Hematopoietic multipotent progenitor cell treated with erythropoietin and hydrocortisone succinate and interleukin-3 and kit ligand, for 4 days (in vitro differentiated cells): ENCODE results near the gene PPRC1.
A peak's percentile ranks its signal among the peaks of the same experiment; 100 is the strongest.

Experiments
- DNase-seq: peaks from one replicate; pipeline ENCODE4 v3.0.0-alpha.2; 2015

Gene PPRC1

DNA sequence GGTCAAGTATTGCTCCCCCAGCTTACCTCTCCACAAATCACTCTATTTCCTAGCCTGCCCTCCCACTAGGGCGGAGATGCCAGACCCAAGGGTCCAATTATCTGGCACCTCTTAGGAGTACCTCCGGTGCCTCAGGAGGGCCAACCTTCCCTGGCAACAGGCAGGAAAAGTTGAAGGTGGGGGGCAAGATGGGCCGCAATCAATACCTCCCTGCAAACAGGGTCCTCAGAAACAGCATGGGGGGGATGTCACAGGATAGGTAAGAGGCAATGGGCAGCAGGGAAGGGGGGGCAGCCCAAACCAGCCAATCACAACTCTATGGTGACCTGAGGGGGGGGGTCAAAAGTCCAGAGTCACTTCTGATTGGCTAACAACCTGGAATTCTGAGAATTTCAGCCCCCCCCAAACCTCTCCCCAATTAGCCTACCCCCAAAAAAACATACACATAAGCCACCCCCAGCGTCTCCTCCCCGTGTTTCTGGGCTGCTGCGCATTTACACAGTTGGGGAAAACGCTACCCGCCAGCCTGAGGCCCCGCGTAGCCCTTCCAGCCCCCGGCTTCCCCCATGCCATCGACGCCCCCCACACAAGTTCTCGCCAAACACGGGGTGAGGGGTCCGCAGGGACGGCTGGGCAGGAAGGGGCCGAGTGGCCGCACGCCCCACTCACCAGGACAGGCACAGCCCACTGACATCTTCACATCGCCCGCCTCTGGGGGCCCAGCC lies 13.3 kb upstream of the PPRC1 start:
- peak; percentile 95 for DNase-seq

GRCh38 chr10:102120142-102120990 lies 12.5 kb upstream of the PPRC1 start, which contains the start of gene LDB1:
TSS of gene LDB1 (minus strand) at chr10:102120368. CDS start at chr10:102120110, 258 bp downstream.
- peak; percentile 95 for DNase-seq

DNA sequence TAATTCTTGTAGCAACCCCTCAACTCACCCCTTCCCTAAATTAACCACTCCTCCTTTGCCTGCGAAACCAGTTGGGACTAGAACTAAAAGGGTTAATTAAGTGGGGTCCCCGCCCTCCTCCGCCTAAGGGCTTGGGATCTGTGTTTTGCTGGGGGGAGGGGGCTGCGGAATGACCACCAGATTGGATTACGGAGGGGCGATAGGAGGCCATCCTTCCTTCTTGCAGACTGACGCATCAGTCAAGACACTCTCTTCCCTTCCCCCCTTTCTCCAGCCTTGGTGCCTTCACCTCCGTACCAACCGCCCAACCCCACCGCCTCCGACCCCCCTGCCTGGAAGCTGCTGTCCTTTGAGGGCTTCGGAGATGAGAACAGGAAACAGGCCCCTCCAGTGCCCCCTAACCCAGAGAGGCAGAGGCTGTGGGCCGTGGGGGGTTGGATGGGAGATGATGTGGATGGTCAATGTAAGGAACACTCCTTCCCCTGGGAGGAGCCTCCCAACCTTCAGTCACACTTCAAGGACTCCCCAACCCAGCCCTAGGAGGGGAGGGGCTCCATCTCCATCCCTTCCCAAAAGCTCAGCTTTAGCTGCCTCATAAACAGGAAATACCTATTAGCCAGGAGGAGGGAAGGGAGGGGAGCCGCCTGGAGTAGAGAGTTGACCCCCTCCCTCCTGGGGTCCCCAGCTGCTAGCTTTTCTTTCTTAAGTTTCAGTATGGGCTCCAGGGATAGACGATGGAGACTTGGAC lies 11.7 kb upstream of the PPRC1 start:
- DNase-seq: peak; percentile 75

GRCh38 chr10:102121739-102122372 lies 11.0 kb upstream of the PPRC1 start:
- DNase-seq: peak; percentile 29

GRCh38 chr10:102122450-102122849 lies 10.4 kb upstream of the PPRC1 start:
- no peak for DNase-seq

DNA sequence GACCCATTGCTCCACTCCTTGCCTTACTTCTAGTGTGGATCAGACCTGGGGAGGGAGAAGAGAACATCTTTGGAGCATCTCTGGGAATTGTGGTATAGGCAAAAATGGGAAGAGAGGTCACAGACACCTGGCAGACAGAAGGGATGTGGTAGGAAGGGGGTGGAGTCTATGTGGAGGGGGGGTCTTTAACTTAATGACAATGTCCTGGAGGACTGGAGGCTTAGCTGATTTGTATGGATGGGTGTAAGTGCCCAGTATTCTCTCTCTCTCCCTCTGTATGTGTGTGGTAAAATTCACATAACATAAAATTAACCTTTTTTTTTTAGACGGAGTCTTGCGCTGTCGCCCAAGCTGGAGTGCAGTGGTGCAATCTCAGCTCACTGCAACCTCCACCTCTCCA lies 9.6 kb upstream of the PPRC1 start:
- no peak for DNase-seq

- no peak for DNase-seq
Observed at GRCh38 chr10:102131286-102132170, 1.3 kb upstream of the PPRC1 start.

DNA sequence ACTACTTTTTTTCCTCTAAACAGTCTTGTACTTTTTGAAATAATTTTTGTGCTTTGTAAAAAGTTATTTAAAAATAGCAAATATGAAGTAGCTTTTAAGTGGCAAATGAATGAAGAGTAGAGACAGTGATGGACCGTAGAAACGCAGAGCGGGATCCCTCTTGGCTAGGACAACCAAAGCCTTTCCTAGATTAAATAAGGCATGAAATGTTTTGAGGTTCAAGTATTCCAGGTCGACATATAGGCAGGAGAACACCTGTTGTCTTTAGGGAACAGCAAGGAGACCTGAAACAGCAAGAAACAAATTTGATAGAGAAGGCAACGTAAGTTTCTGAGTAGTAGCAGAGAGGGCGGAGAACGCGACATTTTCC lies 662 bp upstream of the PPRC1 start:
- no peak for DNase-seq

- DNase-seq: peak; percentile 92
Observed at GRCh38 chr10:102133373-102134195, 744 bp downstream of the PPRC1 start.

GRCh38 chr10:102134416-102134815 lies 1.6 kb downstream of the PPRC1 start:
- no peak for DNase-seq

DNA sequence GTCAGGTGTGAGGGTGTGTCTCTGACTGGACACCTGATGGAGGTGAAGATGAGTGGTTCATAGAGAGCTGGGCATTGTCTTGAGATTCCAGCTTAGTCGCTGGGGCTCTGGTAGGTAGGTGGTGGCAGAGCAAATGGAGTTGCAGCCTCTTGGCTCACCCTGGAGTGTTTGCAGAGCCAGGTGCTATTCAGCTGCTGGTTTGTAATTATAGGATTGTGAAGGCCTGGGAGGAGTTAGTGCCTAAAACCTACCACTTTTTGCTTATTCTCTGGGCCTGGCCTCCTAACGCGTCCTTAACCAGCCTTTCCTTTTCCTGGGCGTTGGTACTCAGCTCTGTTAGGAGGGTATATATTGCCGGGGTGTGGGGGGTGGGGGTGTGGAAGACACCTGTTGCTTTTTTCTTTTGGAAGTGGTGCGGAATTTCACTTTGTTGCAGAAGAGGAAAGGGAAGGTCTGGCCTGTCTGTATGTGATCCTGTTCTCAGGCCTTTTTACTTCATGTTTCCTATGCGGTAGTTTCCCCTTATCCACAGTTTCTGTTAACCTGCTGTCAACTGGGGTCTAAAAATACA lies 3.2 kb downstream of the PPRC1 start:
- DNase-seq: no peak

DNA sequence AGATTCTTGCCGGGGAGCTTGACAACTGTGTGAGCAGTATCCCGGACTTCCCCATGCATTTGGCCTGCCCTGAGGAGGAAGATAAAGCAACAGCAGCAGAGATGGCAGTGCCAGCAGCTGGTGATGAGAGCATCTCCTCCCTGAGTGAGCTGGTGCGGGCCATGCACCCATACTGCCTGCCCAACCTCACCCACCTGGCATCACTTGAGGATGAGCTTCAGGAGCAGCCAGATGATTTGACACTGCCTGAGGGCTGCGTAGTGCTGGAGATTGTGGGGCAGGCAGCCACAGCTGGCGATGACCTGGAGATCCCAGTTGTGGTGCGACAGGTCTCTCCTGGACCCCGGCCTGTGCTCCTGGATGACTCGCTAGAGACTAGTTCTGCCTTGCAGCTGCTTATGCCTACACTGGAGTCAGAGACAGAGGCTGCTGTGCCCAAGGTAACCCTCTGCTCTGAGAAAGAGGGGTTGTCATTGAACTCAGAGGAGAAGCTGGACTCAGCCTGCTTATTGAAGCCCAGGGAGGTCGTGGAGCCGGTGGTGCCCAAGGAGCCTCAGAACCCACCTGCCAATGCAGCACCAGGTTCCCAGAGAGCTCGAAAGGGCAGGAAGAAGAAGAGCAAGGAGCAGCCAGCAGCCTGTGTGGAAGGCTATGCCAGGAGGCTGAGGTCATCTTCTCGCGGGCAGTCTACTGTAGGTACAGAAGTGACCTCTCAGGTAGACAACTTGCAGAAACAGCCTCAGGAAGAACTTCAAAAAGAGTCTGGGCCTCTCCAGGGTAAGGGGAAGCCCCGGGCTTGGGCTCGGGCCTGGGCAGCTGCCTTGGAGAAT lies 6.7 kb downstream of the PPRC1 start:
- DNase-seq: no peak

- no peak for DNase-seq
Observed at GRCh38 chr10:102140218-102140617, 7.4 kb downstream of the PPRC1 start.

GRCh38 chr10:102140913-102141540 lies 8.2 kb downstream of the PPRC1 start:
- DNase-seq: no peak

GRCh38 chr10:102141583-102142107 lies 8.8 kb downstream of the PPRC1 start:
- no peak for DNase-seq

DNA sequence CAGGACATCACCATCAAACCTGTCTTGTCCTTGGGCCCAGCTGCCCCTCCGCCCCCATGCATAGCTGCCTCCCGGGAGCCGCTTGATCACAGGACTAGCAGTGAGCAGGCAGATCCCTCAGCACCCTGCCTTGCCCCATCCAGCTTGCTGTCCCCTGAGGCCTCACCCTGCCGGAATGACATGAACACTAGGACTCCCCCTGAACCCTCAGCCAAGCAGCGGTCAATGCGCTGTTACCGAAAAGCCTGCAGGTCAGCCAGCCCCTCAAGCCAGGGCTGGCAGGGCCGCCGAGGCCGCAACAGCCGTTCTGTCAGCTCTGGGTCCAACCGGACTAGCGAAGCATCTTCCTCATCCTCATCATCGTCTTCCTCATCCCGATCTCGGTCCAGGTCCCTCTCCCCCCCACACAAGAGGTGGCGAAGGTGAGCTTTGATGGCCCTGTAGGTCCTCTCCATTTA lies 14.2 kb downstream of the PPRC1 start:
- no peak for DNase-seq

DNA sequence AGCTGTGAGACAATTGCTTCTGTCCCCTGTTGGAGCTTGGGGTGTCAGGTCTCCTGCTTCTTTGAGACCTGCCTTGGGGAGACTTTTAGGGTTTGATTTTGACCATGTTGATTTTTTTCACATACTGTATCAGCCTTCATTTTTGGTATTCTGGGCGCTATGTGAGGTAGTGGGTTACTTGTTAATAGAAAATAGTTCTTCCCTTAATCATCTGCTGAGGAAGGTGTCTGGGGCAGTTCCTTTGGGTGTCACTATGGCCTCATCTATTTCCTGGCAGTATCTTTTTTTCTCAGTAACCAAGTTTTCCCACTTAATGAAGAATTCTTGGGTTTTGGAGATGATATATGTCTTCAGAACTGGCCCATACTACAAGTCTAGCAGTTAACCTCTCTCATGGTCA lies 14.7 kb downstream of the PPRC1 start:
- DNase-seq: no peak

- no peak for DNase-seq
Observed at GRCh38 chr10:102148275-102148674, 15.4 kb downstream of the PPRC1 start.
